MM.1S (cell line): ENCODE measurements around the gene TIMM17A.
A peak's percentile ranks its signal among the peaks of the same experiment; 100 is the strongest.

Experiments used
- DNase-seq: peaks from one replicate; pipeline ENCODE4 v3.0.0-alpha.2; 2015
- H2AFZ ChIP-seq: fragments of 300-600 bp; sonication (generic); 2 replicates; pipeline ENCODE4 v1.6.0; 2016; ENCODE audit warnings: antibody characterized with exemption, low read length
- H3F3A ChIP-seq: fragments of 300-600 bp; sonication (generic); 2 replicates; pipeline ENCODE4 v1.6.1; 2016; ENCODE audit warnings: mild to moderate bottlenecking, antibody characterized with exemption, low read length, moderate library complexity, mixed read lengths; ENCODE audit not compliant: insufficient read depth
- H3K27ac ChIP-seq: fragments of 300-600 bp; sonication (generic); 2 replicates; pipeline ENCODE4 v1.5.1; 2016; ENCODE audit warnings: mild to moderate bottlenecking, low read length
- H3K27me3 ChIP-seq: fragments of 300-600 bp; sonication (generic); replicated peaks from 2 replicates; pipeline ENCODE4 v1.6.0; 2016; ENCODE audit warnings: low read length; ENCODE audit not compliant: insufficient read depth
- H3K36me3 ChIP-seq: fragments of 300-600 bp; sonication (generic); replicated peaks from 2 replicates; pipeline ENCODE4 v1.6.1; 2016; ENCODE audit warnings: mild to moderate bottlenecking, low read length, mixed read lengths; ENCODE audit not compliant: insufficient read depth
- H3K4me1 ChIP-seq: fragments of 300-600 bp; sonication (generic); 2 replicates; pipeline ENCODE4 v1.6.1; 2016; ENCODE audit warnings: low read length, mixed read lengths
- H3K4me2 ChIP-seq: fragments of 300-600 bp; sonication (generic); 2 replicates; pipeline ENCODE4 v1.6.0; 2016; ENCODE audit warnings: low read depth, low read length
- H3K4me3 ChIP-seq: fragments of 300-600 bp; sonication (generic); 2 replicates; pipeline ENCODE4 v1.5.1; 2016; ENCODE audit warnings: low read length, mixed read lengths
- H3K79me2 ChIP-seq: fragments of 300-600 bp; sonication (generic); 2 replicates; pipeline ENCODE4 v1.6.1; 2016; ENCODE audit warnings: mixed run types, low read length, mixed read lengths
- H3K9ac ChIP-seq: fragments of 300-600 bp; sonication (generic); 2 replicates; pipeline ENCODE4 v1.6.1; 2016; ENCODE audit warnings: low read length, mixed read lengths
- H3K9me2 ChIP-seq: fragments of 300-600 bp; sonication (generic); replicated peaks from 2 replicates; pipeline ENCODE4 v1.6.1; 2016; ENCODE audit warnings: mild to moderate bottlenecking, low read length, mixed read lengths; ENCODE audit not compliant: insufficient read depth
- H3K9me3 ChIP-seq: fragments of 300-600 bp; sonication (generic); replicated peaks from 2 replicates; pipeline ENCODE4 v1.6.1; 2016; ENCODE audit warnings: mild to moderate bottlenecking, low read length, mixed read lengths; ENCODE audit not compliant: insufficient read depth
- H4K20me1 ChIP-seq: fragments of 300-600 bp; sonication (generic); 2 replicates; pipeline ENCODE4 v1.6.1; 2016; ENCODE audit warnings: mild to moderate bottlenecking, low read length, moderate library complexity, mixed read lengths; ENCODE audit not compliant: insufficient read depth
- EZH2 ChIP-seq: fragments of 300-600 bp; sonication (generic); optimal IDR thresholded peaks from 2 replicates; pipeline ENCODE3; 2017; ENCODE audit warnings: low read depth, mild to moderate bottlenecking, antibody characterized with exemption, low read length, mixed read lengths
- EZH2phosphoT487 ChIP-seq: fragments of 300-600 bp; sonication (generic); IDR thresholded peaks from 2 replicates; pipeline ENCODE4 v1.6.1; 2018; ENCODE audit warnings: antibody characterized with exemption, low read length
- TF ChIP-seq, protein P1 (sequence below): fragments of 300-600 bp; sonication (generic); IDR thresholded peaks from 2 replicates; pipeline ENCODE4 v1.5.1; 2016; ENCODE audit warnings: antibody characterized with exemption, low read length, mixed read lengths

TIMM17A gene

DNA sequence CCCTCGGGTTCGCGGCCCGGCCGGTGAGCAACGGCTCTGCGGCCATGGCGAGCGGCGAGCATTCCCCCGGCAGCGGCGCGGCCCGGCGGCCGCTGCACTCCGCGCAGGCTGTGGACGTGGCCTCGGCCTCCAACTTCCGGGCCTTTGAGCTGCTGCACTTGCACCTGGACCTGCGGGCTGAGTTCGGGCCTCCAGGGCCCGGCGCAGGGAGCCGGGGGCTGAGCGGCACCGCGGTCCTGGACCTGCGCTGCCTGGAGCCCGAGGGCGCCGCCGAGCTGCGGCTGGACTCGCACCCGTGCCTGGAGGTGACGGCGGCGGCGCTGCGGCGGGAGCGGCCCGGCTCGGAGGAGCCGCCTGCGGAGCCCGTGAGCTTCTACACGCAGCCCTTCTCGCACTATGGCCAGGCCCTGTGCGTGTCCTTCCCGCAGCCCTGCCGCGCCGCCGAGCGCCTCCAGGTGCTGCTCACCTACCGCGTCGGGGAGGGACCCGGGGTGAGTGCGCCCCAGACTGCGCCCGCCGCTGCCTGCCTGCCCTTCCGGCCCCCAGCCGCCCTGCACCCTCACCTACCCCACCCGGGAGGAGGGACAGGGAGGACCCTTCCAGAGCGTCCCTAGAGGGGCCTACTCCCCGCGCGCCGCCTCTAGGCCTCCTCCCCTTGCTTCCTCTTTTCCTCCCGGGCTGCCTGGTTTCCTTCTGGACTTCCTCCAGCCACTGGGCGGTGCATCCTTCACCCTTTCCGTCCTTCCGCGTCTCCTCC, 27.5 kb downstream of the TIMM17A start, which contains the start of gene RNPEP:
Gene RNPEP (plus strand): TSS at position 26 of the 757 bp plus-strand sequence. CDS start 19 bp downstream, at position 45.
- Histone ChIP-seq H3K27me3 (no peaks in the 10 kb centered on the region), H2AFZ (peak within 1 kb of the TSS; percentile 79), H3F3A (peaks cover 3% of the 10 kb centered on the region; the same call in 1 of the 2 replicates), H3K4me1 (peaks cover 9% of the 10 kb centered on the region), H3K27ac (peak within 1 kb of the TSS; percentile 22; the same call in 1 of the 2 replicates), H3K4me3 (peak within 1 kb of the TSS; percentile 76), H3K9me2 (no peaks in the 10 kb centered on the region), H4K20me1 (no peaks in the 10 kb centered on the region), H3K9me3 (no peaks in the 10 kb centered on the region), H3K79me2 (peaks cover 39% of the 10 kb centered on the region), H3K9ac (peak within 1 kb of the TSS; percentile 53), H3K36me3 (no peaks in the 10 kb centered on the region), H3K4me2 (peak within 1 kb of the TSS; percentile 84)
- TF ChIP-seq, protein P1, sequence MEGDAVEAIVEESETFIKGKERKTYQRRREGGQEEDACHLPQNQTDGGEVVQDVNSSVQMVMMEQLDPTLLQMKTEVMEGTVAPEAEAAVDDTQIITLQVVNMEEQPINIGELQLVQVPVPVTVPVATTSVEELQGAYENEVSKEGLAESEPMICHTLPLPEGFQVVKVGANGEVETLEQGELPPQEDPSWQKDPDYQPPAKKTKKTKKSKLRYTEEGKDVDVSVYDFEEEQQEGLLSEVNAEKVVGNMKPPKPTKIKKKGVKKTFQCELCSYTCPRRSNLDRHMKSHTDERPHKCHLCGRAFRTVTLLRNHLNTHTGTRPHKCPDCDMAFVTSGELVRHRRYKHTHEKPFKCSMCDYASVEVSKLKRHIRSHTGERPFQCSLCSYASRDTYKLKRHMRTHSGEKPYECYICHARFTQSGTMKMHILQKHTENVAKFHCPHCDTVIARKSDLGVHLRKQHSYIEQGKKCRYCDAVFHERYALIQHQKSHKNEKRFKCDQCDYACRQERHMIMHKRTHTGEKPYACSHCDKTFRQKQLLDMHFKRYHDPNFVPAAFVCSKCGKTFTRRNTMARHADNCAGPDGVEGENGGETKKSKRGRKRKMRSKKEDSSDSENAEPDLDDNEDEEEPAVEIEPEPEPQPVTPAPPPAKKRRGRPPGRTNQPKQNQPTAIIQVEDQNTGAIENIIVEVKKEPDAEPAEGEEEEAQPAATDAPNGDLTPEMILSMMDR: peak; percentile 13; the same call in 1 of the 2 replicates
- TF ChIP-seq EZH2: no peak
- no peak for TF ChIP-seq EZH2phosphoT487
- DNase-seq: peak; percentile 79

DNA sequence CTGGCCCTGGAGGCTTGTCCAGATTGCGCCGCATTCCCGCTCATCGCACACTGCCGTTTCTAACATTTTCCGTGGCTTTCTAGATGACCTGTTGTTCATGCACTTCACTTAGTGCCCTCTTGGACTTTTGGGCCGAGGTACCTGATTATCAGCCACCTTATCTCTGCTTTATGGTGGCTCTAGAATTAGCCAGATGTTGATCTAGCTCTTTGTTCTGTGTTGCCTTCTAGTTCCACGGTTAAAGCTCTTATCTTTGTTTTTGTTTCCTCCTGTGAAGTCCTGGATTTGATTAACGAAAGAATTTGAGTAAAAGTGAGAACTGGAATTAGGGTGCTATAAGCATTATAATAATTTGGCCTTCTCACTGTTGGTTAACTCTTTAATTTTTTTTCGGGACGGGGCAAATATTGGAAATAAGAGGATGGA, 28.1 kb downstream of the TIMM17A start:
- peak overlapping the region; percentile 79 for H2AFZ ChIP-seq
- H3K9ac ChIP-seq: peak overlapping the region; percentile 53
- peaks cover 9% of the 10 kb centered on the region for H3K4me1 ChIP-seq
- peak overlapping the region; percentile 76 for H3K4me3 ChIP-seq
- no peaks in the 10 kb centered on the region for H3K9me3 ChIP-seq
- no peaks in the 10 kb centered on the region for H3K27me3 ChIP-seq
- peak overlapping the region; percentile 52 for H3K4me2 ChIP-seq
- peaks cover 3% of the 10 kb centered on the region; the same call in 1 of the 2 replicates for H3F3A ChIP-seq
- H3K79me2 ChIP-seq: peaks cover 39% of the 10 kb centered on the region
- H3K36me3 ChIP-seq: no peaks in the 10 kb centered on the region
- DNase-seq: peak; percentile 66
- no peaks in the 10 kb centered on the region for H4K20me1 ChIP-seq
- TF ChIP-seq EZH2 (no peak), EZH2phosphoT487 (no peak)
- TF ChIP-seq, protein P1: no peak
- no peaks in the 10 kb centered on the region for H3K9me2 ChIP-seq
- H3K27ac ChIP-seq: peak overlapping the region; percentile 22; the same call in 1 of the 2 replicates

GRCh38 chr1:201984446-201984845, 29.1 kb downstream of the TIMM17A start:
- Histone ChIP-seq H3K4me2 (peak overlapping the region; percentile 52; the same call in 1 of the 2 replicates), H3K27ac (no peak overlapping the region), H3K27me3 (no peaks in the 10 kb centered on the region), H3K36me3 (no peaks in the 10 kb centered on the region), H2AFZ (no peak overlapping the region), H3F3A (peaks cover 3% of the 10 kb centered on the region; the same call in 1 of the 2 replicates), H3K9me3 (no peaks in the 10 kb centered on the region), H3K4me3 (no peak overlapping the region), H3K9me2 (no peaks in the 10 kb centered on the region), H3K9ac (no peak overlapping the region), H4K20me1 (no peaks in the 10 kb centered on the region), H3K79me2 (peaks cover 39% of the 10 kb centered on the region), H3K4me1 (peaks cover 9% of the 10 kb centered on the region)
- no peak for DNase-seq
- TF ChIP-seq EZH2 (no peak), EZH2phosphoT487 (no peak)
- TF ChIP-seq, protein P1: no peak
